ENCODE measurements around the gene ABCG4. TPM values are rescaled to one million over a fixed set of nuclear protein-coding genes. Genes with fewer than 3 reads are reported as not detected.
A peak's percentile ranks its signal among the peaks of the same experiment; 100 is the strongest.

ABCG4 gene
- total and polyA plus RNA-seq, 9 of the 15 experiments (the other 6 are each of a cell fraction or from before 2014, with no cell fraction given): 0.03 to 0.11 (median 0.07) TPM; not detected in 4

GRCh38 chr11:119115484-119116234 is 33.2 kb upstream of the ABCG4 start (continued):
- TF ChIP-seq CGGBP1 (CRISPR knock-in tag; IDR thresholded peaks at IDR 0.05) (no peak), ZNF124 (CRISPR knock-in tag; IDR thresholded peaks at IDR 0.05) (no peak), ATF4 (CRISPR knock-in tag; IDR thresholded peaks at IDR 0.05) (no peak), NR1H2 (CRISPR knock-in tag; IDR thresholded peaks at IDR 0.05) (no peak), ZNF512 (tag; IDR thresholded peaks at IDR 0.05) (no peak), ASH1L (IDR thresholded peaks at IDR 0.05; ENCODE audit: borderline replicate concordance, low read depth, partially characterized antibody) (no peak), HDAC1 (IDR thresholded peaks at IDR 0.05) (no peak), NFE2 (IDR thresholded peaks at IDR 0.05; ENCODE audit: low read depth) (no peak), ZNF561 (CRISPR knock-in tag; conservative IDR thresholded peaks at IDR 0.05) (no peak), POLR2G (IDR thresholded peaks at IDR 0.05; ENCODE audit: low read depth, low read length) (peak; percentile 45; the same call in 1 of the 2 replicates), MGA (IDR thresholded peaks at IDR 0.05) (peak; percentile 61), CBX2 (IDR thresholded peaks at IDR 0.05; ENCODE audit: insufficient read depth, low read length, poor library complexity, severe bottlenecking) (no peak)
